CD4-positive, alpha-beta T cell (primary cell): ENCODE data around the gene LKAAEAR1. TPM values are rescaled to one million over a fixed set of nuclear protein-coding genes. Genes with fewer than 3 reads are reported as not detected.

Experiments used
- ATAC-seq: fragments of 200-7000 bp; cut with Tn5 transposase; one replicate; pipeline ENCODE4 v1.10.0; 2022; ENCODE audit warnings: mild to moderate bottlenecking; ENCODE audit not compliant: poor library complexity
- CTCF ChIA-PET: fragments of 350-600 bp; sonication (Branson Sonifier 250); formaldehyde crosslinking; loops from one replicate; lab custom pipeline; 2021; ENCODE audit warnings: antibody characterized with exemption, inconsistent platforms; lab: Charles Lee
- POLR2A ChIA-PET: fragments of 350-600 bp; sonication (Branson Sonifier 250); formaldehyde crosslinking; loops from one replicate; lab custom pipeline; 2021; ENCODE audit warnings: antibody characterized with exemption, inconsistent platforms; lab: Charles Lee
- DNase-seq, 14 experiments: peaks; one replicate each; pipeline ENCODE4 v3.0.0-alpha.2; 2013 to 2020; ENCODE audit warnings: mixed read lengths in 2 of 14
- H3K27ac ChIP-seq, 2 donors: one replicate each; pipeline versions ENCODE4 v1.5.1 to v1.7.0; 2013; ENCODE audit warnings: low read length in 2 of 2, low read depth in 1 of 2, mild to moderate bottlenecking in 1 of 2
- H3K27me3 ChIP-seq, 2 experiments: 1 replicate in 1 of 2; 2 replicates in 1 of 2; pipeline versions ENCODE4 v1.6.1 to v1.7.0; 2013; ENCODE audit warnings: low read length in 2 of 2, control low read depth in 1 of 2, mild to moderate bottlenecking in 1 of 2, moderate library complexity in 1 of 2; ENCODE audit not compliant: insufficient read depth in 2 of 2, control insufficient read depth in 1 of 2
- H3K36me3 ChIP-seq: one replicate; pipeline ENCODE4 v1.6.1; 2013; ENCODE audit warnings: low read length, control low read depth; ENCODE audit not compliant: insufficient read depth
- H3K4me1 ChIP-seq: one replicate; pipeline ENCODE4 v1.6.1; 2013; ENCODE audit warnings: low read length, control low read depth; ENCODE audit not compliant: insufficient read depth
- H3K4me3 ChIP-seq: one replicate; pipeline ENCODE4 v1.5.1; 2013; ENCODE audit warnings: mild to moderate bottlenecking, low read length, moderate library complexity
- H3K9me3 ChIP-seq, 2 experiments: 1 replicate in 1 of 2; 2 replicates in 1 of 2; pipeline versions ENCODE4 v1.6.1 to v1.7.0; 2013; ENCODE audit warnings: low read length in 2 of 2, mild to moderate bottlenecking in 2 of 2, control low read depth in 1 of 2, moderate library complexity in 1 of 2; ENCODE audit not compliant: control insufficient read depth in 1 of 2, insufficient read depth in 1 of 2
- H3K27ac Mint-ChIP-seq: one replicate; pipeline ENCODE4 v1.8.0; 2020; ENCODE audit warnings: mixed read lengths
- H3K27me3 Mint-ChIP-seq: one replicate; pipeline ENCODE4 v1.8.0; 2021; ENCODE audit warnings: mixed read lengths
- H3K36me3 Mint-ChIP-seq: one replicate; pipeline ENCODE4 v1.8.0; 2021; ENCODE audit warnings: low read depth, mixed read lengths
- H3K4me1 Mint-ChIP-seq: one replicate; pipeline ENCODE4 v1.8.0; 2021; ENCODE audit warnings: low read depth, mixed read lengths
- H3K4me3 Mint-ChIP-seq: one replicate; pipeline ENCODE4 v1.8.0; 2020; ENCODE audit warnings: mild to moderate bottlenecking, mixed read lengths
- H3K9me3 Mint-ChIP-seq: one replicate; pipeline ENCODE4 v1.8.0; 2020; ENCODE audit warnings: mixed read lengths
- CTCF ChIP-seq: fragments of 200-600 bp; IDR thresholded peaks from one replicate; pipeline ENCODE4 v1.8.0; 2022; ENCODE audit warnings: antibody characterized with exemption, mild to moderate bottlenecking
- intact Hi-C, 2 experiments: fragments of 100-400 bp; cut with DNase I in 1 of 2; cut with micrococcal nuclease in 1 of 2; formaldehyde crosslinking; loops; one replicate each; pipeline versions ENCODE4 v1.15.1 to v1.9.0; 2023 to 2025; cut with DNase I, micrococcal nuclease
- total RNA-seq, 174 experiments: library from RNA in 2 of 174; stranded (reverse) in 2 of 174; gene quantifications; one replicate each; pipeline ENCODE4 v1.2.3 and lab custom pipeline; 2021 to 2026

LKAAEAR1 gene
- total RNA-seq, 2 experiments from 2014 or later: 0.30 to 0.39 TPM

DNA sequence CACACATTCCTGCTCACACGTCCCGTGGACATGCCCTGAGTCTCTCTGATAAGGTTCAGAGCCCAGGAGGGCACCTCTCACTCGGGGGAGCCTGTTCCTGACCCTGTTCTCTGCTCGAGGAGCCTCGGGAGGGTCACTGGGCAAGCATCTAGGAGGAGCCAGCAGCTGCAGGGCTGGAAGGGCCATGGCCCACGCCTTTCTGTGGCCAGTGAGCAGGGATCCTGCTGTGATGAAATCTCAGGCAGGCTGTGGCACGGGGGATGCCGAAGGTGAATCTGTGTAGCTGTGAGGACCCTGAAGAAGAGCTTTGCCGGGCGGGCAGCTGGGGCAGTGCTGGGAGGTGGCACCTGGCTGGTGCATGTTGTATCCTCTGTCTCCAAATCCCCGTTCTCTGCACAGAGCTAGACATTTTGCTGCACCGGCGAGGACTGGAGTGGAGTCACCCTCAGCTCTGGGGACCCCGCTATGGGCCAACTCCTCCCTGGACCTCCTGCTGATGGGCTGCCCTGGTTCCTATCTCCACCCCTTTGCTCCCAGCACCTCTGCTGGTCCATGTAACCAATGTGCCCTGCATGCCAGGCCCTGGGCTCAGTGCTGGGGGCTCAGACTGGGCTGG lies 30.3 kb upstream of the LKAAEAR1 start:
- peak in 1 of 14 experiments; percentile 22 for DNase-seq
- no peaks in the 10 kb centered on the region for H3K27me3 Mint-ChIP-seq
- no peak overlapping the region for H3K27ac ChIP-seq
- ChIA-PET CTCF (no interaction called here), POLR2A (no interaction called here)
- H3K36me3 ChIP-seq: no peaks in the 10 kb centered on the region
- H3K9me3 ChIP-seq: no peaks in the 10 kb centered on the region
- H3K9me3 Mint-ChIP-seq: no peaks in the 10 kb centered on the region
- no peak for TF ChIP-seq CTCF
- intact Hi-C loops: no loop called here
- no peak overlapping the region for H3K4me3 ChIP-seq
- H3K27ac Mint-ChIP-seq: no peak overlapping the region
- no peaks in the 10 kb centered on the region for H3K4me1 Mint-ChIP-seq
- H3K27me3 ChIP-seq: no peaks in the 10 kb centered on the region
- H3K4me1 ChIP-seq: no peaks in the 10 kb centered on the region
- H3K36me3 Mint-ChIP-seq: no peaks in the 10 kb centered on the region
- ATAC-seq: no peak
- no peak overlapping the region for H3K4me3 Mint-ChIP-seq

DNA sequence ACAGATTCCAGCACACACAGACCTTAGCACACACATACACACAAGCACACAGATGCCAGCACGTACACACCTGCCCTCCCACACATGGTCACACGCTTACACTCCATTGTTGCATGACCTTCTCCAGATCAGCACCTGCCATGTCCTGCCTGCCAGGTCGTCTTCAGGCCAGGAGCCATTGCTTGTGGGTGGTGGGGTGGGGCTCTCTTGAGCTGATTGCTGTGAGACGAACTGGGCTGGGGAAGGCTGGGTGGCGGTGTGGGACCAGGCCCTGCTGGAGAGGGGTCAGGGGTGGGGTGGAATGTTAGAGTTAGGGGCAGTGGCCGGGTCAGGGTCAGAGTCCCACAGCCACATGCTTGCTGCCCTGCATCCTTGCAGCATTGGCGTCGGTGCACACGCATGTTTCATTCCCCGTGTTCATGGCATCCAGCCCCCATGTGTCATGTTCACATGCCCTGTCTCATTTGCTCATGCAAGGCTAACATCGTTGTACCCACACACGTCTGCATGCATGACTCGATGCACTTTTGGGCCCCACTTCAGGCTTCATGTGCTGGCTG lies 29.7 kb upstream of the LKAAEAR1 start:
- H3K4me3 Mint-ChIP-seq: no peak overlapping the region
- DNase-seq (peak in 1 of 14 experiments; percentile 12), ATAC-seq (no peak)
- no peak for TF ChIP-seq CTCF
- H3K9me3 Mint-ChIP-seq: no peaks in the 10 kb centered on the region
- Histone ChIP-seq H3K27me3 (no peaks in the 10 kb centered on the region), H3K9me3 (no peaks in the 10 kb centered on the region), H3K4me3 (no peak overlapping the region), H3K4me1 (no peaks in the 10 kb centered on the region), H3K27ac (no peak overlapping the region), H3K36me3 (no peaks in the 10 kb centered on the region)
- no peaks in the 10 kb centered on the region for H3K36me3 Mint-ChIP-seq
- no peak overlapping the region for H3K27ac Mint-ChIP-seq
- POLR2A ChIA-PET: no interaction called here
- no peaks in the 10 kb centered on the region for H3K27me3 Mint-ChIP-seq
- intact Hi-C loops: no loop called here
- no peaks in the 10 kb centered on the region for H3K4me1 Mint-ChIP-seq
- CTCF ChIA-PET: no interaction called here

- H3K4me3 Mint-ChIP-seq: no peak overlapping the region
- no peaks in the 10 kb centered on the region for H3K4me1 Mint-ChIP-seq
- no peaks in the 10 kb centered on the region for H3K4me1 ChIP-seq
- intact Hi-C loops: no loop called here
- no peaks in the 10 kb centered on the region for H3K36me3 ChIP-seq
- no peaks in the 10 kb centered on the region for H3K9me3 ChIP-seq
- no peak overlapping the region for H3K27ac Mint-ChIP-seq
- ATAC-seq (no peak), DNase-seq (no peak)
- TF ChIP-seq CTCF: no peak
- POLR2A ChIA-PET: no interaction called here
- H3K27ac ChIP-seq: no peak overlapping the region
- CTCF ChIA-PET: no interaction called here
- H3K27me3 Mint-ChIP-seq: no peaks in the 10 kb centered on the region
- H3K27me3 ChIP-seq: no peaks in the 10 kb centered on the region
- no peaks in the 10 kb centered on the region for H3K9me3 Mint-ChIP-seq
- H3K36me3 Mint-ChIP-seq: no peaks in the 10 kb centered on the region
- H3K4me3 ChIP-seq: no peak overlapping the region
Observed at GRCh38 chr20:64113444-64113775, 29.2 kb upstream of the LKAAEAR1 start.
